Neural crest cell (in vitro differentiated cells): ENCODE results near the gene MRPS35. TPM values are rescaled to one million over a fixed set of nuclear protein-coding genes. Genes with fewer than 3 reads are reported as not detected.
"Not testable (repeated sequence)": the region's sequence is repeated elsewhere in the genome, so short reads cannot be mapped to it uniquely, and the experiment has no call there.

Source experiments
- DNase-seq: peaks from one replicate; pipeline ENCODE4 v3.0.0; 2021; ENCODE audit warnings: low read depth, mixed read lengths, low spot score
- H3K27ac Mint-ChIP-seq: one replicate; pipeline ENCODE4 v1.8.0; 2021; ENCODE audit warnings: mild to moderate bottlenecking, mixed read lengths; ENCODE audit not compliant: unreplicated experiment
- H3K27me3 Mint-ChIP-seq: 2 replicates; pipeline ENCODE4 v1.8.0; 2021; ENCODE audit warnings: low read depth, mild to moderate bottlenecking, mixed read lengths
- H3K36me3 Mint-ChIP-seq: 2 replicates; pipeline ENCODE4 v1.8.0; 2021; ENCODE audit warnings: low read depth, mild to moderate bottlenecking, mixed read lengths
- H3K4me1 Mint-ChIP-seq: 2 replicates; pipeline ENCODE4 v1.8.0; 2021; ENCODE audit warnings: mixed read lengths
- H3K4me3 Mint-ChIP-seq: one replicate; pipeline ENCODE4 v1.8.0; 2021; ENCODE audit warnings: mild to moderate bottlenecking, mixed read lengths
- H3K9me3 Mint-ChIP-seq: 2 replicates; pipeline ENCODE4 v1.8.0; 2021; ENCODE audit warnings: mixed read lengths
- CTCF ChIP-seq: fragments of 200-600 bp; sonication (generic); conservative IDR thresholded peaks from 2 replicates; pipeline ENCODE4 v1.5.0; 2021; ENCODE audit warnings: antibody characterized with exemption, mild to moderate bottlenecking
- total RNA-seq: library from RNA; stranded (reverse); gene quantifications from 2 replicates; pipeline ENCODE4 v1.2.1, GENCODE V29; 2021

The MRPS35 gene
- total RNA-seq, 1 donor from 2014 or later, result 35.4 TPM

- TF ChIP-seq CTCF, result no peak
- Mint-ChIP-seq H3K27me3 (no peaks in the 10 kb centered on the region), H3K4me1 (peaks cover 10% of the 10 kb centered on the region), H3K36me3 (peaks cover 16% of the 10 kb centered on the region), H3K4me3 (no peak overlapping the region), H3K27ac (no peak overlapping the region), H3K9me3 (no peaks in the 10 kb centered on the region)
- no peak for DNase-seq
Observed at GRCh38 chr12:27743601-27744000, 33.0 kb downstream of the MRPS35 start.

- peaks cover 16% of the 10 kb centered on the region for H3K36me3 Mint-ChIP-seq
- not testable (repeated sequence) for H3K27ac Mint-ChIP-seq, H3K4me1 Mint-ChIP-seq, H3K4me3 Mint-ChIP-seq, H3K9me3 Mint-ChIP-seq, H3K27me3 Mint-ChIP-seq, DNase-seq
Observed at GRCh38 chr12:27745734-27746133, 35.1 kb downstream of the MRPS35 start.

GRCh38 chr12:27747111-27747820 is 36.6 kb downstream of the MRPS35 start:
- peaks cover 10% of the 10 kb centered on the region for H3K4me1 Mint-ChIP-seq
- no peak for DNase-seq
- no peak for TF ChIP-seq CTCF
- no peaks in the 10 kb centered on the region for H3K9me3 Mint-ChIP-seq
- no peak overlapping the region for H3K4me3 Mint-ChIP-seq
- H3K27ac Mint-ChIP-seq, result no peak overlapping the region
- H3K27me3 Mint-ChIP-seq, result no peaks in the 10 kb centered on the region
- H3K36me3 Mint-ChIP-seq, result peaks cover 15% of the 10 kb centered on the region

- Mint-ChIP-seq H3K4me3 (no peak overlapping the region), H3K27me3 (no peaks in the 10 kb centered on the region), H3K4me1 (peaks cover 10% of the 10 kb centered on the region), H3K27ac (no peak overlapping the region), H3K9me3 (no peaks in the 10 kb centered on the region), H3K36me3 (peaks cover 10% of the 10 kb centered on the region)
- no peak for DNase-seq
- no peak for TF ChIP-seq CTCF
Observed at GRCh38 chr12:27751386-27752047, 40.9 kb downstream of the MRPS35 start.

- no peaks in the 10 kb centered on the region for H3K27me3 Mint-ChIP-seq
- no peaks in the 10 kb centered on the region for H3K9me3 Mint-ChIP-seq
- H3K27ac Mint-ChIP-seq, result no peak overlapping the region
- H3K4me3 Mint-ChIP-seq, result no peak overlapping the region
- TF ChIP-seq CTCF, result no peak
- no peaks in the 10 kb centered on the region for H3K4me1 Mint-ChIP-seq
- peaks cover 10% of the 10 kb centered on the region for H3K36me3 Mint-ChIP-seq
- DNase-seq, result no peak
Observed at GRCh38 chr12:27754795-27755194, 44.2 kb downstream of the MRPS35 start.

- no peaks in the 10 kb centered on the region for H3K27me3 Mint-ChIP-seq
- H3K9me3 Mint-ChIP-seq, result no peaks in the 10 kb centered on the region
- H3K27ac Mint-ChIP-seq, result no peak overlapping the region
- H3K36me3 Mint-ChIP-seq, result peaks cover 10% of the 10 kb centered on the region
- DNase-seq, result no peak
- TF ChIP-seq CTCF, result no peak
- H3K4me1 Mint-ChIP-seq, result no peaks in the 10 kb centered on the region
- no peak overlapping the region for H3K4me3 Mint-ChIP-seq
Observed at GRCh38 chr12:27756670-27757195, 46.1 kb downstream of the MRPS35 start.
